GM10248 (cell line): ENCODE data around the gene FMO1.
"Not testable (repeated sequence)": the region's sequence is repeated elsewhere in the genome, so short reads cannot be mapped to it uniquely, and the experiment has no call there.

ENCODE experiments used
- CTCF ChIA-PET: fragments of 300-600 bp; sonication (Branson Sonifier 250); formaldehyde crosslinking; extraction: SDS; loops from one replicate; lab custom pipeline; 2021; ENCODE audit warnings: antibody characterized with exemption; lab: Yijun Ruan, JAX
- POLR2A ChIA-PET: fragments of 350-650 bp; sonication (Branson Sonifier 250); formaldehyde crosslinking; extraction: SDS; loops from one replicate; lab custom pipeline; 2020; ENCODE audit warnings: antibody characterized with exemption; lab: Yijun Ruan, JAX
- DNase-seq: peaks from one replicate; pipeline ENCODE4 v3.0.0; 2012; ENCODE audit errors: extremely low spot score
- TF ChIP-seq, protein P1 (sequence below): IDR thresholded peaks from 2 replicates; pipeline ENCODE4 v1.5.1; 2012; ENCODE audit warnings: mild to moderate bottlenecking, low read depth; ENCODE audit errors: extremely low read depth, missing control alignments, control extremely low read depth

The FMO1 gene

DNA sequence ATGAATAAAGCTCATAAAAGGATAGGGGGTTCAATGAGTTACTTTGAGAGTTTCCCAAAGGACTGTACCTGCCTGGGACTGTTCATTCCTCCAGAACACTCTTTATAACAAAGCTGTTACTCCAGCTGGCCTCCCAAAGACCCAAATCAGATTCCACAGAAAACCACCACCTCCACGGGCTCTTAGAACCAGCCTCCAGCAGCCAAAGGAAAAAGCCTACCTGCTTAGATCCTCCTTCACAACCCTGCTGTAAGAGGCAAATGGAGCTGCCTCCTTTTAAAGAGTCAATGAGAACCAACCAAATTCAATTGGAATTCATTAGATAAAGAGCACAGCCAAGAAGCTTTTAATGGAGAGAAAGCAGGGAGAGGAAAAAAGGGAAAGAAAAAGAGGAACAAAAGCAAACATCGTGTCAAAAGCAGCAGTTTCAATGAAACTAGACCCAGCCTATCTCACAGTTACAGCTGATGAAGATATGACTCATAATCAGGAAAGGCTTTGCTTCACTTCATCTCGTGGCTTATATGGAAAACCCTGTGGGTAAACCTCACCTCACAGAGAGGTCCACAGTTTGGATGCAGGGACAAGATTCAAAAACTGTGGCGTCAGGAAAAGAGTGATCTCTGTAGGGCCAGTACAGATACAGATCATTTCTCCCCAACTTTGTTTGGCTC, 37.9 kb downstream of the FMO1 start:
- ChIA-PET POLR2A (no interaction called here), CTCF (interaction anchor here (0.8 to 2.4 kb wide), 3 partner anchors 9 to 35 kb away, joined by 3 to 18 read pairs (median 5); partner anchors contain the start of gene FMO4)
- TF ChIP-seq, protein P1, sequence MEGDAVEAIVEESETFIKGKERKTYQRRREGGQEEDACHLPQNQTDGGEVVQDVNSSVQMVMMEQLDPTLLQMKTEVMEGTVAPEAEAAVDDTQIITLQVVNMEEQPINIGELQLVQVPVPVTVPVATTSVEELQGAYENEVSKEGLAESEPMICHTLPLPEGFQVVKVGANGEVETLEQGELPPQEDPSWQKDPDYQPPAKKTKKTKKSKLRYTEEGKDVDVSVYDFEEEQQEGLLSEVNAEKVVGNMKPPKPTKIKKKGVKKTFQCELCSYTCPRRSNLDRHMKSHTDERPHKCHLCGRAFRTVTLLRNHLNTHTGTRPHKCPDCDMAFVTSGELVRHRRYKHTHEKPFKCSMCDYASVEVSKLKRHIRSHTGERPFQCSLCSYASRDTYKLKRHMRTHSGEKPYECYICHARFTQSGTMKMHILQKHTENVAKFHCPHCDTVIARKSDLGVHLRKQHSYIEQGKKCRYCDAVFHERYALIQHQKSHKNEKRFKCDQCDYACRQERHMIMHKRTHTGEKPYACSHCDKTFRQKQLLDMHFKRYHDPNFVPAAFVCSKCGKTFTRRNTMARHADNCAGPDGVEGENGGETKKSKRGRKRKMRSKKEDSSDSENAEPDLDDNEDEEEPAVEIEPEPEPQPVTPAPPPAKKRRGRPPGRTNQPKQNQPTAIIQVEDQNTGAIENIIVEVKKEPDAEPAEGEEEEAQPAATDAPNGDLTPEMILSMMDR, result no peak
- DNase-seq, result no peak

DNA sequence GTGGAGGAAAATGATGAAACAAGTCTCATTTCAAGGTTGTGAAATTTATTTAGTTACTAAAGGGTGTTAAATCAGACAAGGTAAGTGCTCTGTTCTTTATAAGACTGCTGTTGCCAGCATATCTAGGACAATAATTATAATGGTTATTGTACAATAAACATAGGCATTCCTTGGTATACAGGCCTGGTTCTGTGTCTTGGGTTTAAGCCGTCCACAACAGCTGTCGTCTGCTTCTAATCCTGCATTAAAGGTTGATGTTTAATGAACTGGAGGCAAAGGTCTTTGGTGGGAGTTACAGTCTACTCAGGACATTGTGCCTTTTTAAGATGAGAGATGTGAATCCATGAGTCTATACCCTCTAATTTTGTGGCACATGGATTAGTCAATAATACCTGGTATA, 42.3 kb downstream of the FMO1 start:
- ChIA-PET POLR2A (no interaction called here), CTCF (interaction anchor here (1.0 to 4.7 kb wide), 3 partner anchors 12 to 64 kb away, joined by 3 to 14 read pairs (median 3); partner anchors contain the start of gene FMO4)
- no peak for DNase-seq
- TF ChIP-seq, protein P1, result no peak

DNA sequence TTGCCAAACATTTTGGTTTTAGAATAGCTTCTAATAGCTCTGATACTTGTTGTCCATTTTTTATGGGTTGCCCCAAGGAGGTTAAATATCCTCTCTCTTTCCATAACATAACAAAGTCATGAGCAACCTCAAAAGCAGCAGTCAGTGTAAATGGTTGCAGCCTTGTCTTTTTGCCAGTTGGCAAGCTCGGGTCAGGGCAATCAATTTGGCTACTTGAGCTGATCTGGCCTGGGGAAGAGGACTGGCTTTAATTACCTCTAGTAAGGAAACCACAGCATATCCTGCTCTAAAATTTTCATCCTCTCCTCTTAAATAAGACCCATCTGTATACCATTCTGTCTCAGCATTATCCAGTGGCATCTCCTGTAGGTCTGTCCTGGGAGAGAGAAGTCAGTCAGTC, 44.5 kb downstream of the FMO1 start:
- ChIA-PET POLR2A (no interaction called here), CTCF (interaction anchor here (2.1 to 4.7 kb wide), 2 partner anchors 20 to 47 kb away, joined by 5 to 14 read pairs; partner anchors contain the start of gene FMO4)
- no peak for DNase-seq
- TF ChIP-seq, protein P1, result no peak

DNA sequence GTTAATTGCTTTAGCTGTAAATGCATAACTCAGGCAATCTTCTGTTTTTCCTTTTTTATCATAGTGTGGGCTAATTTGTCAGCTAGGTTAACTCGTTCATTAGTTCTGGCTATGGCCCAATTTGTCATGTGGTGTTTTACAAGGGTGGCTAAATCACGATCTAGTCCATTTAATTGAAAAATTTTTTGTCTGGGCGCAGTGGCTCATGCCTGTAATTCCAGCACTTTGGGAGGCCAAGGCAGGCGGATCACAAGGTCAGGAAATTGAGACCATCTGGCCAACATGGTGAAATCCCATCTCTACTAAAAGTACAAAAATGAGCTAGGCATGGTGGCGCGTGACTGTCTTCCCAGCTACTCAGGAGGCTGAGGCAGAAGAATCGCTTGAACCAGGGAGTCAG, 47.1 kb downstream of the FMO1 start:
- DNase-seq, POLR2A ChIA-PET: not testable (repeated sequence)
- CTCF ChIA-PET, result interaction anchor here (0.7 to 2.5 kb wide), 3 partner anchors 9 to 18 kb away, joined by 3 to 14 read pairs (median 3); partner anchors contain the start of gene FMO4

DNA sequence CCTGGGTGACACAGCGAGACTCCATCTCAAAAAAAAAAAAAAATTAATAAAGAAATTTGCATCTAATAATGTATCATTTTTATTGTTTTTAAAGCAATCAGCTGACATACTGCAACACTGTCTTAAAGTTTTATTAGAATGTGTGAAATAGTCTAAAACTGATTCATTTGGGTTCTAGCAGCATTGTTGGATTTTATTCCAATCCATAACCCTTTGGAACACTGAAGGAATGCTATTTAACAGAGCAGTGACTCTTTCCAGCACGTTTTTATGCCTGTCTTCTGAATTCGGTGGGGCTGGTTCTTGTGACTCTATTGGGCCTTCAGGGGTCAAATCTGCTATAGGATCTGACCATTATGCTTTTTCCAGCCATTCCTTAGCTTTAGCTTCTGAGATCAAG, 47.5 kb downstream of the FMO1 start:
- CTCF ChIA-PET, result interaction anchor here (1.4 to 2.5 kb wide), 2 partner anchors 10 to 18 kb away, joined by 3 to 14 read pairs; partner anchors contain the start of gene FMO4
- POLR2A ChIA-PET, result no interaction called here
- no peak for DNase-seq
- TF ChIP-seq, protein P1, result no peak

DNA sequence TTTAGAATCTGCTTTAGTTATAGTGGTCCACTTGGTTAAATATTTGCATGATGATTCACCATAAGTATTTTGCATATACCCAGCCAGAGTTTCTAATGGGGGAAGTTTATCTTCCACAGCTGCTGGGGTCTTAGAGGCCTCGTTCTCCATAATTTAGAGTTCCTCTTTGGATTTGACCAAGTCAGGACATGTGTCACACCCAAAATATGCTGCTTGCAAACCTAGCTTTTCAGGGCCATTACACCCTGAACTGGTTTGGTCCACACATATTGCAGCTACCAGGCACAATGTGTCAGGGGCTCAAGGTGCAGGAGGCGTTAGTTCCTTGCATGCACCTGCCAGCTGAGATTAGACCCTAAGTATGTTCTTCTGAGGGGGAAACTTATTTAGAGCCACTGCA, 48.6 kb downstream of the FMO1 start:
- ChIA-PET CTCF (interaction anchor here (0.7 to 1.6 kb wide), 4 partner anchors 12 to 71 kb away, joined by 3 to 9 read pairs (median 3); partner anchors contain the start of gene FMO4), POLR2A (no interaction called here)
- no peak for DNase-seq
- TF ChIP-seq, protein P1, result no peak

DNA sequence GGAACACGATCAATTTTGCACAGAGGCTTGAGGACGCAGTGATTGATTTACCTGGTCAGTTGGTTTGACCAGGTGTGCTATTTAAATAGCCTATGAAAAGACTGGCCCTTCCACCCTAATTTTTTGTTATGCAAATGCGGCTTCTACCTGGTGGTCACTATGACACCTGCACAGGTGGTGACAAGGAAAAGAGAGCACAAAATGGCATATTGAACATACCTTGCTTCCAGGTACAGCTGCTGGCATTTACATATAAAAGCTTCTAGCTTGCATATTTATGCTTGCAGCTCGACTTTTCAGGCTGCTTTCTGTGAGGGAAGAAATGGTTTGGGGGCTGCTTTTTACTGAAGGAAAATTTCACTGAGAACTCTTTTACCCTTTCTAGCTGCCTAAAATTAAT, 50.4 kb downstream of the FMO1 start:
- POLR2A ChIA-PET, result no interaction called here

More for the DNA sequence above, 50.4 kb downstream of the FMO1 start:
- TF ChIP-seq, protein P1, result no peak
- CTCF ChIA-PET, result interaction anchor here (0.7 to 2.5 kb wide), 3 partner anchors 13 to 53 kb away, joined by 3 to 9 read pairs (median 4); partner anchors contain the start of gene FMO4
- no peak for DNase-seq
